Measurements from ENCODE around the gene RNF217. TPM values are rescaled to one million over a fixed set of nuclear protein-coding genes. Genes with fewer than 3 reads are reported as not detected.

RNF217 gene
- total and polyA plus RNA-seq, 10 of the 15 experiments (the other 5 are each of a cell fraction or from before 2014, with no cell fraction given), result under 0.01 to 11.7 (median 0.04) TPM; not detected in 3

DNA sequence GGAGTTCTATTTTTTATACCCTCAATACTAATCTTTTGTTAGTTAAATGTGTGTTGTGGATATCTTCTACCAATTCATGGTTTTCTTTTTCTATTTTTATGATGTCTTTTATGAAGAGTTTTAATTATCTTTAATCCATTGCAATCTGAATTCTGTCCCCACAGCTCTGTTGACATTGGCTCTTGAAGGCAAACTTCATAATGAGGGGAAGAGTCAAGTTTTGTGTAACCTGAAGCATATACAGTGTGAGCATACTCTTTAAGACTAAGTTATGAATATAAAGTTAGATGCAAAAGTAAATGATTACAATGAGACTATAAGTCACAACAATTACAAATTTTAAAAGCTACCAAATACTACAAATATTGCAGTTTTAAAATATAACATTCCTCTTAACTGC, 34.2 kb downstream of the RNF217 start:
- intact Hi-C loops (cut with micrococcal nuclease; ENCODE audit: unreplicated experiment), result no loop called here
- POLR2A ChIA-PET, result no interaction called here
- TF ChIP-seq SP1 (IDR thresholded peaks at IDR 0.05; ENCODE audit: low read depth, low read length) (no peak), POLR2A (IDR thresholded peaks at IDR 0.05; ENCODE audit: low read depth, low read length) (no peak), CREB1 (IDR thresholded peaks at IDR 0.05; ENCODE audit: low read depth) (no peak), SRF (IDR thresholded peaks at IDR 0.05; ENCODE audit: low read depth in 2 of 2, low read length in 2 of 2) (no peak), JUND (IDR thresholded peaks at IDR 0.05; ENCODE audit: low read depth, low read length) (no peak), CBFB (IDR thresholded peaks at IDR 0.05; ENCODE audit: low read depth) (no peak), ZNF384 (IDR thresholded peaks at IDR 0.05; ENCODE audit: borderline replicate concordance, low read depth, low read length) (no peak), FOXM1 (IDR thresholded peaks at IDR 0.05; ENCODE audit: low read depth, low read length) (no peak)
- TF ChIP-seq, protein P1, sequence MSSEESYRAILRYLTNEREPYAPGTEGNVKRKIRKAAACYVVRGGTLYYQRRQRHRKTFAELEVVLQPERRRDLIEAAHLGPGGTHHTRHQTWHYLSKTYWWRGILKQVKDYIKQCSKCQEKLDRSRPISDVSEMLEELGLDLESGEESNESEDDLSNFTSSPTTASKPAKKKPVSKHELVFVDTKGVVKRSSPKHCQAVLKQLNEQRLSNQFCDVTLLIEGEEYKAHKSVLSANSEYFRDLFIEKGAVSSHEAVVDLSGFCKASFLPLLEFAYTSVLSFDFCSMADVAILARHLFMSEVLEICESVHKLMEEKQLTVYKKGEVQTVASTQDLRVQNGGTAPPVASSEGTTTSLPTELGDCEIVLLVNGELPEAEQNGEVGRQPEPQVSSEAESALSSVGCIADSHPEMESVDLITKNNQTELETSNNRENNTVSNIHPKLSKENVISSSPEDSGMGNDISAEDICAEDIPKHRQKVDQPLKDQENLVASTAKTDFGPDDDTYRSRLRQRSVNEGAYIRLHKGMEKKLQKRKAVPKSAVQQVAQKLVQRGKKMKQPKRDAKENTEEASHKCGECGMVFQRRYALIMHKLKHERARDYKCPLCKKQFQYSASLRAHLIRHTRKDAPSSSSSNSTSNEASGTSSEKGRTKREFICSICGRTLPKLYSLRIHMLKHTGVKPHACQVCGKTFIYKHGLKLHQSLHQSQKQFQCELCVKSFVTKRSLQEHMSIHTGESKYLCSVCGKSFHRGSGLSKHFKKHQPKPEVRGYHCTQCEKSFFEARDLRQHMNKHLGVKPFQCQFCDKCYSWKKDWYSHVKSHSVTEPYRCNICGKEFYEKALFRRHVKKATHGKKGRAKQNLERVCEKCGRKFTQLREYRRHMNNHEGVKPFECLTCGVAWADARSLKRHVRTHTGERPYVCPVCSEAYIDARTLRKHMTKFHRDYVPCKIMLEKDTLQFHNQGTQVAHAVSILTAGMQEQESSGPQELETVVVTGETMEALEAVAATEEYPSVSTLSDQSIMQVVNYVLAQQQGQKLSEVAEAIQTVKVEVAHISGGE (CRISPR knock-in tag; IDR thresholded peaks at IDR 0.05), result no peak
- ATAC-seq, result no peak
- in situ Hi-C loops (cut with MboI), result no loop called here
- RAD21 ChIA-PET (ENCODE audit: unreplicated experiment), result no interaction called here
- Histone ChIP-seq H3K4me2 (ENCODE audit: control insufficient read depth, insufficient read depth) (no peak overlapping the region), H3K9ac (ENCODE audit: control insufficient read depth, insufficient read depth, low read length) (no peak overlapping the region), H3K4me1 (ENCODE audit: control insufficient read depth, insufficient read depth, low read length) (no peaks in the 10 kb centered on the region), H3K36me3 (ENCODE audit: control insufficient read depth in 2 of 2, insufficient read depth in 2 of 2, low read length in 1 of 2) (no peaks in the 10 kb centered on the region), H2AFZ (ENCODE audit: control insufficient read depth, low read depth, low read length) (no peak overlapping the region), H3K4me3 (no peak overlapping the region), H4K20me1 (ENCODE audit: control insufficient read depth, insufficient read depth) (no peaks in the 10 kb centered on the region), H3K79me2 (ENCODE audit: control insufficient read depth, insufficient read depth, low read length) (no peaks in the 10 kb centered on the region), H3K9me3 (replicated peaks; ENCODE audit: control insufficient read depth, insufficient read depth, low read length) (no peaks in the 10 kb centered on the region), H3K27me3 (replicated peaks in 1 of 2; ENCODE audit: control insufficient read depth in 2 of 2, insufficient read depth in 2 of 2, low read length in 1 of 2) (no peaks in the 10 kb centered on the region), H3K27ac (ENCODE audit: control insufficient read depth, insufficient read depth) (no peak overlapping the region)
- DNase-seq (ENCODE audit: low read depth, low spot score), result no peak
- no peak for FAIRE-seq
- CTCF ChIA-PET, result interaction anchor here (1.0 kb wide), 1 partner anchor 13 kb away, joined by 3 read pairs; no protein-coding TSS in a partner anchor
- SMC1A ChIA-PET (ENCODE audit: uncharacterized antibody, unreplicated experiment), result no interaction called here
- BruUV-seq (replicated peaks), result no TSS peak
